ENCODE data around the gene MBNL3. TPM values are rescaled to one million over a fixed set of nuclear protein-coding genes. Genes with fewer than 3 reads are reported as not detected.

The MBNL3 gene
- total RNA-seq, 1 experiment from 2014 or later, result 22.2 TPM

DNA sequence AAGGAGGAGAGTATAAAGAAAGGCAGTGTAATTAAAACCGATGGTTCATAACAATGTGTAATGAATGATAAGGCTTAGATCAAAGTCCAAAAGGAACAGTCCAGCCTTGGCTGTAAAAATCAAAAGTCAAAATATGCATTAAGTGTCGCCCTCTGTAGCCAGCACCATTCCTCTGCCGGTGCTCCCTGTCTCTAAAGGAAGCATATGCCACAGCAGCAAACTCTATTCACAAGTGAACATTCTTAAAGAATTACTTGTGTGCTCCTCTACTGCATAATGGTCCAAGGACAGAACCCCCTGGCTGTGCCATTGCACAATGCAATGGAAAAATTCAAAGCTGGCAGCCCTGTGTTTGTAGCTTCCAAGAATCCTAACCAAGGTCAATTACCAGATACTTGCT is 16.3 kb upstream of the MBNL3 start:
- Histone ChIP-seq H3K9me3 (ENCODE audit: low read length) (no peaks in the 10 kb centered on the region), H3K9ac (ENCODE audit: low read length) (no peak overlapping the region), H3K4me3 (ENCODE audit: low read length) (no peak overlapping the region), H2AFZ (ENCODE audit: low read length) (no peak overlapping the region), H4K20me1 (ENCODE audit: insufficient read depth, low read depth, low read length) (no peaks in the 10 kb centered on the region), H3K4me2 (ENCODE audit: low read depth, low read length, poor library complexity, severe bottlenecking) (no peak overlapping the region), H3K27ac (ENCODE audit: low read length) (no peak overlapping the region), H3K79me2 (ENCODE audit: low read length) (no peaks in the 10 kb centered on the region), H3K27me3 (ENCODE audit: low read length) (no peaks in the 10 kb centered on the region), H3K36me3 (ENCODE audit: insufficient read depth, low read length) (no peaks in the 10 kb centered on the region), H3K4me1 (ENCODE audit: low read length) (no peaks in the 10 kb centered on the region), H3K9me2 (replicated peaks; ENCODE audit: insufficient read depth, low read length) (no peaks in the 10 kb centered on the region)
- DNase-seq, result no peak

DNA sequence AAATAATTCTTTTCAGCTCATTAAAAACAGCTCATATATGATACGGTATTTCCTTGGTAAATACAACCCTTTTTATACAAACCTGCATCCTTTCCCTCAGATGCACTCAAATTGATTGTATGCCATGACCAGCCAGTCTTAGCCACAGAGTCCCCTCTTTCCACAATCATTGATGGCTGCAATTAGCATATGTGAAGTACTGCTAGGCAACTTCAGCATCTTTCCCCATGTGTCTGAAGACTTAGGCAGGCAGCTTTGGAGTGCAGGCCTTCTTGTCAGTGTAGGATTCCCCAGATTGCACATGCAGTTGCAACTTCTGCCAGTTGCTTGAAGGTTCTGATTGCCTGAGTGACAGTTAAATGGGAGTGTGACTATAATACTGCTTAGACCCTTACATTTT is 15.6 kb upstream of the MBNL3 start:
- Histone ChIP-seq H3K4me1 (ENCODE audit: low read length) (no peaks in the 10 kb centered on the region), H3K79me2 (ENCODE audit: low read length) (no peaks in the 10 kb centered on the region), H4K20me1 (ENCODE audit: insufficient read depth, low read depth, low read length) (no peaks in the 10 kb centered on the region), H3K27ac (ENCODE audit: low read length) (no peak overlapping the region), H3K27me3 (ENCODE audit: low read length) (no peaks in the 10 kb centered on the region), H3K4me2 (ENCODE audit: low read depth, low read length, poor library complexity, severe bottlenecking) (no peak overlapping the region), H3K36me3 (ENCODE audit: insufficient read depth, low read length) (no peaks in the 10 kb centered on the region), H3K4me3 (ENCODE audit: low read length) (no peak overlapping the region), H2AFZ (ENCODE audit: low read length) (no peak overlapping the region), H3K9me3 (ENCODE audit: low read length) (no peaks in the 10 kb centered on the region), H3K9me2 (replicated peaks; ENCODE audit: insufficient read depth, low read length) (no peaks in the 10 kb centered on the region), H3K9ac (ENCODE audit: low read length) (no peak overlapping the region)
- DNase-seq, result no peak

DNA sequence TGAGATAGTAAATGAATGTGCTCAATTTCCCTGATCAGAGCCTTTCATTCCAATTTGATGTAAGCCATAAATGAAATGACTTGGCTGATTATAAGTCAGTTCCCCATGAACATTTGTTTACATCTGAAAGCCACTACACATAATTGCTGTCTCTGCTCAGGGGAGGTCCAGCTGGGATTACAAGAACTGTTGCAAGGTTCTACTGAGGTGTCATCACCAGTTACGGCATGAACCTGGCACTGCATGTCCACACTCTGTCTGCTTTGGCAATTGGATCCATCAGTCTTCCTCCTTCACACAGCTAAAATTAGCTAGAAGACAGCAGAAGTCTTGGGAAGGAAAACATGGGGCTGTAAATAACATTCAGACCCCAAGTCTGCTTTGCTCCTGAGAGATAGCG is 12.8 kb upstream of the MBNL3 start:
- Histone ChIP-seq H3K4me2 (ENCODE audit: low read depth, low read length, poor library complexity, severe bottlenecking) (no peak overlapping the region), H2AFZ (ENCODE audit: low read length) (no peak overlapping the region), H3K9me2 (replicated peaks; ENCODE audit: insufficient read depth, low read length) (no peaks in the 10 kb centered on the region), H3K27ac (ENCODE audit: low read length) (no peak overlapping the region), H3K27me3 (ENCODE audit: low read length) (no peaks in the 10 kb centered on the region), H3K9me3 (ENCODE audit: low read length) (no peaks in the 10 kb centered on the region), H3K79me2 (ENCODE audit: low read length) (no peaks in the 10 kb centered on the region), H4K20me1 (ENCODE audit: insufficient read depth, low read depth, low read length) (no peaks in the 10 kb centered on the region), H3K36me3 (ENCODE audit: insufficient read depth, low read length) (no peaks in the 10 kb centered on the region), H3K9ac (ENCODE audit: low read length) (no peak overlapping the region), H3K4me1 (ENCODE audit: low read length) (no peaks in the 10 kb centered on the region), H3K4me3 (ENCODE audit: low read length) (no peak overlapping the region)
- DNase-seq, result no peak

DNA sequence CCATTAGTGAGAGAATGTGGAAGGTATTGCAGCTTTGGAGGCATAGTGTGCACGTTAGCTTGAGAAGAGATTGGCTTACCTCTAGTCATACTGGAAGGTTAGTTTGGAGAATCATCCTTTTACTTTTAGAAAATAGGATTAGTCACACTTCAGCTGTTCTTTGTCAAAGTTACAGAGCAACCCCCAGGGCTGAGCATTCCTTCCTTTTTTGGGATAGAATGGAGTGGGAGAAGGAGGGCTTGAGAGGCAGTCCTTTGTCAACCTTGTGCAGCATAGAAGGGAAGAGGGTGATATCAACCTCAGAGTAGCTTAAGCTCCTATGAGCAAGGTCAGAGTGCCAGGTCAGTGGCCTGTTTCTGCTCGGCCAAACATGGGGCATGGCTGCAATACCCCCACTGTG is 8.6 kb upstream of the MBNL3 start:
- Histone ChIP-seq H4K20me1 (ENCODE audit: insufficient read depth, low read depth, low read length) (no peaks in the 10 kb centered on the region), H3K9ac (ENCODE audit: low read length) (no peak overlapping the region), H3K27me3 (ENCODE audit: low read length) (no peaks in the 10 kb centered on the region), H3K27ac (ENCODE audit: low read length) (no peak overlapping the region), H3K9me2 (replicated peaks; ENCODE audit: insufficient read depth, low read length) (no peaks in the 10 kb centered on the region), H3K36me3 (ENCODE audit: insufficient read depth, low read length) (no peaks in the 10 kb centered on the region), H3K4me1 (ENCODE audit: low read length) (no peaks in the 10 kb centered on the region), H3K4me2 (ENCODE audit: low read depth, low read length, poor library complexity, severe bottlenecking) (no peak overlapping the region), H3K4me3 (ENCODE audit: low read length) (no peak overlapping the region), H3K9me3 (ENCODE audit: low read length) (no peaks in the 10 kb centered on the region), H2AFZ (ENCODE audit: low read length) (no peak overlapping the region), H3K79me2 (ENCODE audit: low read length) (no peaks in the 10 kb centered on the region)
- no peak for DNase-seq

DNA sequence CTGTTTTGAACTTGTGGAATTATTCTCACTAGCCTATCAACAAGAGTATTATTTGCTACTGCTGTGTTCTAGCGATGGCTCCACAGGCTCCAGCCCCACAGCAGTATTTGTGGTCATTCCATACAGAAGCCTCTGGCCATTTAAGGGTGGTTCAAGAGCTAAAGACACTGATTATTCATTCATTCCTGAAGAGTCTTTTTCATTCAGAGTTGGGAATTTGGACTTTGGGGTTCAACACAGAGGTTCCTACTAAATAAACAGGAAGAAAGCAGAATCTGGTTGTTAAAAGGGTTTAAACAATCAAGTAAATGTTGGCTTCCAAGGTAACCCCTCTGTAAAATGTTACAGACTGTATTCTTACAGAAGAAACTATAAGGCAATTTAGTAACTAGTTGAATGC is 4.3 kb upstream of the MBNL3 start:
- no peak overlapping the region for H3K9ac ChIP-seq (ENCODE audit: low read length)

DNA sequence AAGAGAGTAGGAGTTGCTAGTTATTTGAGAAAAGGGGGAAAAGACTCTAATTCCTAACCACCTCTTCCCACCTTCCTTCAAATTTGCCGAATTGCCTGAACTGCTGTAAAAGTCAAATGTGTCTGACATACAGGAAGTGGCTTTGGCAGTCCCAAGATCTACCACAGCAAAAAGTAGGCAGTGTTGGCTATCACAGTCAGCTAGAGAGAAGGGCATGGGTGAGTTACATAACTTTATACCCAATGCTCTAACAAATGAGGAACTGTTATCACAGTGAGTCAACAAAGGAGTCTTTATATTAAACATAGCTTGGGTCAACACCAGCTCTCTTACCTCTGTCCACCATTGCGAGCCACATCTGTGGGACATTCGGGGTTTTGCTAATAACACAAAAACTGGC is 2.4 kb upstream of the MBNL3 start:
- Histone ChIP-seq H3K9me2 (replicated peaks; ENCODE audit: insufficient read depth, low read length) (no peaks in the 10 kb centered on the region), H3K4me1 (ENCODE audit: low read length) (peaks cover 32% of the 10 kb centered on the region), H3K9ac (ENCODE audit: low read length) (no peak overlapping the region), H3K27me3 (ENCODE audit: low read length) (no peaks in the 10 kb centered on the region), H3K79me2 (ENCODE audit: low read length) (no peaks in the 10 kb centered on the region), H3K4me3 (ENCODE audit: low read length) (peak overlapping the region; percentile 63; the same call in 1 of the 2 replicates), H4K20me1 (ENCODE audit: insufficient read depth, low read depth, low read length) (no peaks in the 10 kb centered on the region), H3K36me3 (ENCODE audit: insufficient read depth, low read length) (no peaks in the 10 kb centered on the region), H3K4me2 (ENCODE audit: low read depth, low read length, poor library complexity, severe bottlenecking) (peak overlapping the region; percentile 85), H2AFZ (ENCODE audit: low read length) (no peak overlapping the region), H3K27ac (ENCODE audit: low read length) (no peak overlapping the region), H3K9me3 (ENCODE audit: low read length) (no peaks in the 10 kb centered on the region)
- peak; percentile 67 for DNase-seq

More for the DNA sequence above, 4.3 kb upstream of the MBNL3 start:
- no peaks in the 10 kb centered on the region for H3K36me3 ChIP-seq (ENCODE audit: insufficient read depth, low read length)
- DNase-seq, result no peak
- no peak overlapping the region for H2AFZ ChIP-seq (ENCODE audit: low read length)
- H3K27me3 ChIP-seq (ENCODE audit: low read length), result no peaks in the 10 kb centered on the region
- H3K9me3 ChIP-seq (ENCODE audit: low read length), result no peaks in the 10 kb centered on the region
- H3K27ac ChIP-seq (ENCODE audit: low read length), result no peak overlapping the region
- H4K20me1 ChIP-seq (ENCODE audit: insufficient read depth, low read depth, low read length), result no peaks in the 10 kb centered on the region
- no peak overlapping the region for H3K4me2 ChIP-seq (ENCODE audit: low read depth, low read length, poor library complexity, severe bottlenecking)
- H3K4me1 ChIP-seq (ENCODE audit: low read length), result peaks cover 22% of the 10 kb centered on the region
- H3K79me2 ChIP-seq (ENCODE audit: low read length), result no peaks in the 10 kb centered on the region
- H3K4me3 ChIP-seq (ENCODE audit: low read length), result no peak overlapping the region
- no peaks in the 10 kb centered on the region for H3K9me2 ChIP-seq (replicated peaks; ENCODE audit: insufficient read depth, low read length)

DNA sequence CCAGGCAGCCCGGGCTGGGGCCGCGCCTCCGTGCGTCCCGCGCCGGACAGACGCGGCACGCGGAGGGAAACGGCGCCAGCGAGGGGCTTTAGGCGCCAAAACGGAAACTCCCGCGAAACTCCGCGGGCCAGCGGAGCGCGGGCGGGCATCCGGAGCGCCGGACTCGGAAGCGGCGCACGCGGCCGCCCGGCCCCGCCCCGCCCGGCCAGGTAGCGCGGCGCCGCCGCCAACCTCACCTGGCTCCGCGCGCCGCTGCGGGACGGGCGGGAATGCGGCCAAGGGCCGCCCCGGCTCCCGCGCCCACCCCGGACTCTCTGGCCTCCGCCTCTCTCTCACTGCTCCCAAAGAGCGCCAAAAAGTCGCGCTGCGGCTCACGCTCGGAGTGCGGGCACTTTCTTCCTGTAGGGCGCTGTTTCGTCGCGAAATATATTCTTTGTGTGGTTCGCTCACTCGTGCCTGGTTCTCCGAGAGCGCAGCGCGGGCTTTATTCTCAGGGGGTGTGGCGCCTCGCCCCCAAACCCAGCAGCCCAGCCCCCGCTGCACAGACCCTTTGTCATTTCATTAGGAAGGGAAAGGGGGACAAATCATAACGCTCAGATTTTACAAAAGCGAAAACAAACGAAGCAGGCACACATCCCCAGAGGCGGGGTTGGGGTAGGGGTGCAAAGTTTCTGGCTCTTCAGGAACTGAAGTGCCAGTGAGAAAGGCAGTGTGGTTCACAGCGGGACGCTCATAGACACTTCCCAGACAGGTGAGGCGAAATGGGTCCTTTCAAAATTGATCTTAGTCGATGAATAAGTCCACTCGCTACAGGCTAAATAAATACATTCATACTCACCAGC is 961 bp upstream of the MBNL3 start:
- H3K27me3 ChIP-seq (ENCODE audit: low read length), result no peaks in the 10 kb centered on the region
- no peaks in the 10 kb centered on the region for H3K36me3 ChIP-seq (ENCODE audit: insufficient read depth, low read length)
- peak overlapping the region; percentile 93; the same call in 1 of the 2 replicates for H2AFZ ChIP-seq (ENCODE audit: low read length)
- H3K9ac ChIP-seq (ENCODE audit: low read length), result peak overlapping the region; percentile 66
- no peaks in the 10 kb centered on the region for H3K9me3 ChIP-seq (ENCODE audit: low read length)
- peak overlapping the region; percentile 63 for H3K4me3 ChIP-seq (ENCODE audit: low read length)
- no peak overlapping the region for H3K27ac ChIP-seq (ENCODE audit: low read length)
- H3K4me2 ChIP-seq (ENCODE audit: low read depth, low read length, poor library complexity, severe bottlenecking), result peak overlapping the region; percentile 85
- peak; percentile 58 for DNase-seq
- no peaks in the 10 kb centered on the region for H3K9me2 ChIP-seq (replicated peaks; ENCODE audit: insufficient read depth, low read length)
- no peaks in the 10 kb centered on the region for H3K79me2 ChIP-seq (ENCODE audit: low read length)
- peaks cover 32% of the 10 kb centered on the region for H3K4me1 ChIP-seq (ENCODE audit: low read length)
- no peaks in the 10 kb centered on the region for H4K20me1 ChIP-seq (ENCODE audit: insufficient read depth, low read depth, low read length)

DNA sequence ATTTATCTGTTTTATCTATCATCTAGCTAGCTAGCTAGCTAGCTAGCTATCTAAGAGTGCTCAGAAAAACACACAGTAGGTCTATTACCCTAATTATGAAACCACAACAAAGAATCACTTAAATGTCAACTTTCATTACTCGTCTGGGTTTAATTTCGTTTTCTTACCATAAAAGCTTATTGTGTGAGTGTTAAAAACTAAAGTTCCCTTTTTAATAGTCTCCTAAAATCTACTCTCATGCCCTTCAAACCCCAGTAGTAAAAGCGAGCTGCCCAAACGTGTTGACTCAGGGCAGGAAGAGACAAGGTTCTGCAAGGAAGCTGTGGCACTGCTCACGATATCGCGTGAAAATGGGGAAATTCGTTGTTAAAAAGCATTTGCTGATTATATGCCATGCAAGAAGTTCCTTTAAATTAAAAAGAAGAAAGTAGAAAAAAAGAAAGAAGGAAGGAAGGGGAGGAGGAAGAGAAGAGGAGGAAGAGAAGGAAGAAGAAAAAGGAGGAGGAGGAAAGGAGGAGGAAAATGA is 595 bp downstream of the MBNL3 start:
- H3K27me3 ChIP-seq (ENCODE audit: low read length), result no peaks in the 10 kb centered on the region
- H3K4me3 ChIP-seq (ENCODE audit: low read length), result peak overlapping the region; percentile 63
- H4K20me1 ChIP-seq (ENCODE audit: insufficient read depth, low read depth, low read length), result no peaks in the 10 kb centered on the region; the same call in 1 of the 2 replicates
- peak; percentile 74 for DNase-seq
- peak overlapping the region; percentile 41 for H3K27ac ChIP-seq (ENCODE audit: low read length)
- no peaks in the 10 kb centered on the region for H3K36me3 ChIP-seq (ENCODE audit: insufficient read depth, low read length)
- H3K4me1 ChIP-seq (ENCODE audit: low read length), result peaks cover 32% of the 10 kb centered on the region
- H2AFZ ChIP-seq (ENCODE audit: low read length), result 0 out of 2 replicates have a peak overlapping the region, but pooled peaks have one; percentile 24
- H3K79me2 ChIP-seq (ENCODE audit: low read length), result no peaks in the 10 kb centered on the region
- H3K4me2 ChIP-seq (ENCODE audit: low read depth, low read length, poor library complexity, severe bottlenecking), result peak overlapping the region; percentile 85
- no peaks in the 10 kb centered on the region for H3K9me3 ChIP-seq (ENCODE audit: low read length)
- no peaks in the 10 kb centered on the region for H3K9me2 ChIP-seq (replicated peaks; ENCODE audit: insufficient read depth, low read length)
- peak overlapping the region; percentile 66 for H3K9ac ChIP-seq (ENCODE audit: low read length)

All from Karpas-422 (cell line).